ENCODE measurements around the gene FKBP10.
A peak's percentile ranks its signal among the peaks of the same experiment; 100 is the strongest.
"Not testable (repeated sequence)": the region's sequence is repeated elsewhere in the genome, so short reads cannot be mapped to it uniquely, and the experiment has no call there.

The FKBP10 gene

DNA sequence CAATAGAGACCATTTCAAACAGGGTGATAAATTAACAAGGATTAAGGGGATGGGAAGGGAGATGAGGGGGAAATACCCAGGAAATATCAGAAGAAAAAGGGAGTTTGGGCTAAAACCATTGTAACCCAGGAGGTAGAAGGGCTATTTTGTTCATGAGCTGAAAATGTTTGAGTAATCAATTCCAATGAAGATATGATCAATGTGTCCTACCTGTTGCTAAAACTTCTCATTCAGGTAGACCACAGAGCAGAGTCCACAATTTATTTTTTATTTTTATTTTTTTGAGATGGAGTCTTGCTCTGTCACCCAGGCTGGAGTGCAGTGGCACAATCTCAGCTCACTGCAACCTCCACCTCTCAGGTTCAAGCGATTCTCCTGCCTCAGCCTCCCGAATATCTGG, 26.6 kb downstream of the FKBP10 start:
- DNase-seq, result not testable (repeated sequence)

DNA sequence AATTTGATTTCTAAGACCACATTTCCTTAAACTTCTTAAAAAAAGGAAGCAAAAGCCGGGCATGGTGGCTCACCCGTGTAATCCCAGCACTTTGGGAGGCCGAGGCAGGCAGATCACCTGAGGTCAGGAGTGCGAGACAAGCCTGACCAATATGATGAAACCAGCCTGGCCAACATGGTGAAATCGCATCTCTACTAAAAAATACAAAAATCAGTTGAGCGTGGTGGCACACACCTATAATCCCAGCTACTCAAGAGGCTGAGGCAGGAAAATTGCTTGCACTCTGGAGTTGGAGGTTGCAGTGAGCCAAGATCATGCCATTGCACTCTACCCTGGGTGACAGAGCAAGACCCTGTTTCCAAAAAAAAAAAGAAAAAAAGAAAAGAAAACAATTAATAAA, 28.0 kb downstream of the FKBP10 start:
- DNase-seq, result not testable (repeated sequence)

DNA sequence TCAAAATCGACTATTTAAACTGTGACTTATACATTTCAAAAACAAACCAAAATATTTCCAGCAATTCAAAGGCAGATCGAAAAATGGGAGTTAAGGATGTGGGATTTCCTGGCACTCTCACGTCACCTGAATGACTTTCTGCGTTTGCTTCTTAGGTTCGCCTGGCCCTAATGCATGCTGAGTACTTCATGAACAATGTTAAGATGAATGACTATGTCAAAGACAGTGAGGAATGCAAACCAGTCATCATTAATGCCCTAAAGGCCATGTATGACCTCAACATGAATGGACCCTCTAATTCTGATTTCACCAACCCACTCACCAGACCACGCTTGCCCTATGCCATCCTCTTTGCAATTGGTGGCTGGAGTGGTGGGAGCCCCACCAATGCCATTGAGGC, 32.2 kb downstream of the FKBP10 start:
- DNase-seq, result no peak

DNA sequence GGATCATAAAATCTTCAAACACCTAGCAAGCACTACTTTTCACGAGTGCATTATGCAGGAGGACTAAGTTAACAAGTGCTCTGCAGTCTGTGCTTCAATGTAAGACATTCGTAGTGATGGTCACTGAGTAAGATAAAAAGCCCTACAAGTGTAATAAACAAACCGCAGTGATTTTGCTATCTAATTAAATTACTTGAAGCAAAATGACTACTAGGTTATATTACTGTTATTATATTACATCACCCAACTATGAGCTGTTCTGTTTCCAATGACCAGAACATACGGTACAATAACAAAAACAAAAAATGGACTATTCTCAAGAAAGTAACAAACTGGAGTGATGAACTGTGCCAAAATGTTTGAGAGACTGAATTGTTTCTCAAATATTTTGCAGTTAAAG, 36.0 kb downstream of the FKBP10 start:
- DNase-seq, result no peak

DNA sequence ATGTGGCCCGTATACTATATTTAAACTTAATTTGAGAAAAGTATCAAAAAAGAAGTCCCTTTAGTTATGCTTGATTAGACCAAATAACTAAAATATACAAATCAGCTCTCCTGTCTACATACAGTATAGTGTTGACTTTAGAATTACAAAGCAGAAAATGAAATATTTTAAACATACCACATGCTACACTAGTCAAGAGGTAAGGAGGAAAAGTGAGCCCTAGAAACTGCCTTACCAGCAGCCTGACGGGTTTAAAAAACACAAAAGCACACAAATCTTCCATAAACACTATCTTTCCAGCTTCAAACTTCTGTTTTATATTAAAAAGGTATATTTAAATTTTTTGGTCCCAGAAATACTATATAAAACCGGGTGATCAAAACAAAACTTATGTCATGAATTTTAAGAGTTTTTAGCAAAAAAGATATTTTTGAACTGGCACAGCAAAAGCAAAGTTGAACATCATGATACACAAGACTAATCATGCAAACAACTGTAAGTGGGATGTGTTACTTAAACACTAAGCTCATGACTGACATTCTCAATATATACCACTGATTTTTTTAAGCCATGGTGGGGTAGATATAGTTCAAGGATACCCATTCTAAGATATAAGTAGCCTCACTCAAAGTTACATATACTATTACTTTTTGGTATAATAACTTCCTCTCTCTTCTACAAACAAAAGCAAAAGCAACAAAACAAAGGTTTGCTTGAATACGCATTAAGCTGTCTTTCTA, 36.6 kb downstream of the FKBP10 start:
- DNase-seq, result no peak

DNA sequence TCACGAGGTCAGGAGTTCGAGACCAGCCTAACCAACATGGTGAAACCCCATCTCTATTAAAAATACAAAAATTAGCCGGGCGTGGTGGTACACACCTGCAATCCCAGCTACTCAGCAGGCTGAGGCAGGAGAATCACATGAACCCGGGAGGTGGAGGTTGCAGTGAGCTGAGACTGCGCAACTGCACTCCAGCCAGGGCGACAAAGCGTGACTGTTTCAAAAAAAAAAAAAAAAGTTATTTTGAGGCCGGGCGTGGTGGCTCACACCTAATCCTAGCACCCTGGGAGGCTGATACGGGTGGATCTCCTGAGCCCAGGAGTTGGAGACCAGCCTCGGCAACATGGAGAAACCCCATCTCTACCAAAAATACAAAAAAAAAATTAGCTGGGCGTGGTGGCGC, 38.6 kb downstream of the FKBP10 start:
- not testable (repeated sequence) for DNase-seq

DNA sequence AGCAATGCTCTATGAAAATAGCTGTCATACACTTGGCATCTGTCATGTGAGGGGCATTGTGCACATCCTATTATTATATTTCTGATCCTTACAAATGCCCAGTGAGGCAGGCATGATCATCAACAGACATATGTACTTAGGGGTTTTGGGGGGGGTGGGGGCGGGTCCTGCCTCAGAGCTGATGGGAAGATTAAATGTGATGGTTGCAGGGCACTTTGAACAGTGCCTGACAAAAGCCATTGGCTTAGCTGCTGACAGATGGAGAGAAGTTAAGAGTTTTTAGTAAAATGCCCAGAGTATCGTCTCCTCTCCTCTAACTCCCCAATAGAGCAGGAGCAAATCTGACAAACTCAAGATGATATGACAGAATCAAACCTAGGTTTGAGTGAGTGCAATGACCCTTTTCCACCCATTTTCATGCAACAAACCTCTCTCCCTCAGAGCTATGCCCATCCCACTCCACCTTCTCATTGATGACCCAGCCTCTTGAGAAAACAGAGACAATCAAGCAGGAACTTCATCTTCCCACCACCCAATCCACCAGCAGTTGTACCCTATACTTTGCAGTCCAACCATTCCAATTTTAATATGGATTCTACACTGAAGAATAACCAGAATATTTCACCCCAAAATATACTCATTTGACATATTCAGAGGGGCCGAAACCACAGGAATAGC, 47.6 kb downstream of the FKBP10 start:
- no peak for DNase-seq

DNA sequence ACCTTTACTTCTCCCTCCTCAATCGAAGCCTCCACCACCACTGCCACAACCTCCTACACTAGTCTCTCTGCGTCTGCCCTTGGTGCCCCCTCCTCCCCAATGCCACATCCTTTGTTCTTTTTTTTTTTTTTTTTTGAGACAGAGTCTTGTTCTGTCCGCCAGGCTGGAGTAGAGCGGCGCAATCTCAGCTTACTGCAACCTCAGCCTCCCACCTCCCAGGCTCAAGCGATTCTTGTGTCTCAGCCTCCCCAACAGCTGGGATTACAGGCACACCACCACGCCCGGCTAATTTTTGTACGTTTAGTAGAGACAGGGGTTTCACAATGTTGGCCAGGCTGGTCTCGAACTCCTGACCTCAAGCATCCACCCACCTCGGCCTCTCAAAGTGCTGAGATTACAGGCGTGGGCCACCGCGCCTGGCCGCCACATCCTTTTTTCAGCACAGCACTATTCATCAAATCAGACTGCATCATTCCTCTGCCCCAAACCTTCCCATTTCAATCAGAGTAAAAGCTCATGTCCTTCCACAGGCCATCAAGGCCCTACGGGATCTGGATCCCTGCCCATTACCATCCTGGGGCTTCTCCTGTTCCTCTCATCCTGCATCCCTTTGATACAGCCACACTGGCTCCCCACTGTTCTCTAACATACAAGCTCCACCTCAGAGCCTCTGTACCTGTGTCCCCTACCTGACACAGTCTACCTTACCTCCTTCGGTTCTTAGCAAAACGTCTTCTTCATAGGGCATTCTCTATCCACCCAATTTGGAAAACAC, 50.5 kb downstream of the FKBP10 start:
- no peak for DNase-seq

DNA sequence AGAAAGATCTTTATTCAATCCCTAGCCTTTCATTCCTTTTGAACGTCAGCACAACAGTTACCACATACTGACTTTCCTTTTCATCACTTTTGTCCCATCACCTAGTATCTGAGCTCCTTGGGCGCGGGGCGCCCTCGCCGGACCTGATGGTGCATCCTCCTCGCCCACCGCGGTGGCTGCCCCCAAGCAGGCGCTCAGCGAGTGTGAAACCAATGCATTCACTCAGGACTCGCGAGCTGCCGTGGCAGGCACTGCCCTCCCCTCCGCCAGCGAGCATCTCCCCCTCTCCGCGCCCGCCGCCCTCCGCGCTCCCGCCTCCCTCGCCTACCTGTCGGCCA, 51.7 kb downstream of the FKBP10 start:
- DNase-seq, result no peak

DNA sequence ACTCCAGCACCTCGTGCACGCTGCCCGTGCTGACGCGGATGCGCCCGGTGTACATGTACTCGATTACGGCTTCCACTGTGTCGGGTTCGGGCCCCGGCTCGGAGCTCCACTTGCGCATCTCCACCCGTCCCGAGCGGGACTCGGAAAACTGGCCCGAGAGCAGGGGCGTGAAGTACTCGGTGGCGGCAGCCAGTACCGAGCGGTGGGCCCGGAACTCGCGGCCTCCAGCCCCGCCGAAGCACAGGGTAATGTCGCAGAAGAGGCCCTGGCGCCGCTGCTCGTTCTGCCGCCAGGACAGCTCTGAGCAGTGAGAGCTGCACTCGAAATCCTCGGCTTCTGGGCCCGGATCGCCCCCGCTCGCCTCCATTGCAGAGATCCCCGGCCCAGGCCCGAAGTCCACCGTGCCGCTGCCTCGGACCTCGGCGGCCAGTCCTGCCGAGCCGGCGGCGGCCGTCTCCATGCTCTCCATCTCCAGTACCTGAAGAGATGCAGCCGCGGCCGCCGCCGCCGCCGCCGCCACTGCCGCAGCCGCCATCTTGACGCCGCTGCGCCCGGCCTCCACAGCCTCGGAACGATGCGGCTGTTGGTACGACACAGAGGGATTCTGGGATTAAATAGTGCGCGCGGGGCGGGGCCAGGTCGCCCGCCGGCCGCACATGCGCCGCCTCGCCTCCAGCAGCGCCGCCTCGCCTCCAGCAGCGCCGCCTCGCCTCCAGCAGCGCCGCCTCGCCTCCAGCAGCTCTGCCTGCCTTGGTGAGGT, 52.2 kb downstream of the FKBP10 start, which contains the start of gene KLHL11:
KLHL11 (minus strand) TSS at position 588 of the 760 bp plus-strand sequence; CDS start at position 535, 53 bp downstream.
- DNase-seq, result peak; percentile 76

DNA sequence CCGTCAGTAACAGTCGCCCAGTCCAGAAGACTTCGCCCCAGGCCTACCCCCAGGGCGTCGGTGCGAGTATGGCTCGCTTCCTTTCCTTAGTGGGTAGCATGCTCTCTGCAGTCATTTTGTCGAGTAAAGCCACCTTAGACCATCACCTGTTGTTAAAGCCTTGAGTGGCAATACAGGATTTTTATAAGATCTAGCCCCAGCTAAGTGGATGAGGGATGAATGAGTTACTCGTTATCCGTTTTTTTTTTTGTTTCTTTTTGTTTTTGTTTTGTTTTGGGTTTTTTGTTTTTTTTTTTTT, 52.7 kb downstream of the FKBP10 start:
- no peak for DNase-seq

DNA sequence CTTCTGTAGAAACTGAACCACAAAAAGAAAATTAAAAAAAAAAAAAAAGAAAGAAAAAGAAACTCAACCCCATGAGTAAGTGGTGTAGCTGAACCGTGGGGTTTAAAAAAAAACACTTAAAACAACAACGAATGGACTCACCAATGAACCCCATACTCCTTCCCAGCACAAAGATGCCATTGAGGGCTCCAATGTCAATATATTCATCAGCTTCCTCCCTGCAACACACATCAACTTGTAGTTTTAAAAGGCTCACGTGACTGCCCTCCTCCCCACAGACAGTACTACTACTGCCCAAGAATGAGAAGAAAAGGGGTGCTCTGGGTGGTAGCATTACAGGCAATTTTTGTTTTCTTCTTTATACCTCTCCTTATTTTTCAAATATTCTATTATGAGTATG, 55.8 kb downstream of the FKBP10 start:
- DNase-seq, result no peak

DNA sequence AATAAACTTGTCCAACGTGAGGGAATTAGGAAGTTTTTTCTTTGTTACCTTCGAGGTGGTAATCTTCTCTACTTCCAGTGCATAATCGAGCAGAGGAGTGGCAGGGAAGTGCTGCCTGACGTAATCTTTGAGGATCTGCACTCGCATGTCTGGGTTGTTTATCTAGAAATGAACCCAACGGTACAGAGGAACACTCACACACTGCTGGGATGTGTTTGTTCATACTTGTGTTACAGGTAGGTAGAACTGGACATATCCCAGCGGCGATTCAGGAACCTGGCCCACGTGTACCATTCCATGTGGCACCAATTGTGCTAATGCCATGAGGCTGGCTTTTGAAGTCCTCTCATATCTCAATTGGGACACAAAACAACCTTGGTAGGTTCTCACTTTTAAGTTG, 56.6 kb downstream of the FKBP10 start:
- DNase-seq, result no peak

DNA sequence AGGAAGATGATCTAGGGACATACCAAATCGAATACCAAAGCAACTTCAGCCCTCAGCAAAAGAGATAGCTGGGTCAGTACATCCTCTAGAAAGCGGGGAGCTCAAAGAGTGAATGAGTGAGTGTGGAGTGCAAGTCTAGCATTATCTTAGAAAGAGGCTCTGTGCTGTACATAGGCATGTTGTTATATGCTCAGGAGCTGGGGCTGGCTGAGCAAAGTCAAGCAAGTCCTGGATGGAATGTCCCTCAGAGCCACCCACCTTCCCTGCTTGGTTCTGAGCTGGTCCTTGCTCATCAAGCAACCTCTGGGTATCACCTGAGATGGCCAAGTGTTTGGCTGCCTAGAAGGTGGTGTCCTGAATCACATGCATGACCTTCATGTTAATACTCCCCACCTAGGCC, 57.3 kb downstream of the FKBP10 start:
- DNase-seq, result no peak

DNA sequence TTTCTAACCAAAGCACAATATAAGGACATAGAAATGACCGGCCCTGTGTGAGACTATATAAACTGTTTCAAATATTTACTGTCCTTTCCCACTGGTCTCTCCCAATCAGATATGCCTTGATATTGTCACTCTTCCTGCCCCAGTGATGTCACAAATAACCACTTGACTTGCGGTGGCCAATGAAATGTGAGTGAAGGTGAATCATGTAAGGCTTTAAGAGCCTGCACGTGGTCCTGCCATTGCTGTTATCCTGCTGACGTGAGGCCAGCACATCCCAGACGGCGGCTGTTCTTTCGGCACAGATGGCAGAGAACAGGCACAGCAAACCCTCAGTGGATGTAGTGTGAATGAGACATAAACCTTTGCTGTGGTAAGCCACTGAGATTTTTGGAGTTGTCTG, 57.8 kb downstream of the FKBP10 start:
- no peak for DNase-seq

DNA sequence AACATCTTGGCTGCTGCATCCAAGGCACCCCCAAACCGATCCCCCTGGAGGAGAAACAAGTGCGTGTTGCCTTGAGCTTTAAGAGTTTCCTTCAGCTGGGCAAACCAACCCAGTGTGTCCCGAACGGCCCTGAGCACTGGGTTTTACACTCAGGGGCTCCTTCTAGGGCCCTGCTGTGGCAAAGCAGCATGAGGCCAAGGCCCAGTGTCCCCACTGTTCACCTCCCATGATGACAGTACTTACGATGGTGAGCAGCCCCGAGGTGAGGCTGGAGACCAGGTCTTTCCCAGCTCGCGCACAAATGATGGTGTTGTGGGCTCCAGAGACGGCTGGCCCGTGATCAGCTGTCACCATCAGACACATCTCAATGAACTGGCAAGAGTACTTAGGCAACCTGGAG, 59.0 kb downstream of the FKBP10 start:
- no peak for DNase-seq

Data from DMS79 (cell line).